Sigmoid colon (tissue), 7 donors: ENCODE results near the gene PCCB. TPM values are rescaled to one million over a fixed set of nuclear protein-coding genes. Genes with fewer than 3 reads are reported as not detected.
"Not testable (repeated sequence)": the region's sequence is repeated elsewhere in the genome, so short reads cannot be mapped to it uniquely, and the experiment has no call there.

Source experiments
- DNase-seq: peaks from one replicate; pipeline ENCODE4 v3.0.0-alpha.2; 2019
- H3K27ac ChIP-seq, 4 donors: fragments of 200-600 bp; sonication (generic); one replicate each; pipeline ENCODE4 v1.5.1; 2016 to 2019; ENCODE audit warnings: mild to moderate bottlenecking in 1 of 4
- H3K27me3 ChIP-seq, 3 donors: fragments of 200-600 bp; sonication (generic); one replicate each; pipeline ENCODE4 v1.5.1; 2019; ENCODE audit warnings: mild to moderate bottlenecking in 1 of 3
- H3K36me3 ChIP-seq, 4 donors: fragments of 200-600 bp; sonication (generic); one replicate each; pipeline ENCODE4 v1.5.1; 2016 to 2019
- H3K4me1 ChIP-seq, 4 donors: fragments of 200-600 bp; sonication (generic); one replicate each; pipeline ENCODE4 v1.5.1; 2017 to 2019
- H3K4me3 ChIP-seq, 4 donors: fragments of 200-600 bp; sonication (generic); one replicate each; pipeline ENCODE4 v1.5.1; 2017 to 2019; ENCODE audit warnings: mild to moderate bottlenecking in 2 of 4, moderate library complexity in 1 of 4
- H3K9me3 ChIP-seq, 4 donors: fragments of 200-600 bp in 3 of 4; sonication (generic) in 3 of 4; one replicate each; pipeline versions ENCODE4 v1.5.1 to v1.6.1; 2013 to 2019
- CTCF ChIP-seq, 4 experiments: fragments of 450-650 bp in 3 of 4; fragments of 200-600 bp in 1 of 4; IDR thresholded peaks; one replicate each; pipeline ENCODE4 v1.5.1; 2016 to 2019; ENCODE audit warnings: antibody characterized with exemption in 4 of 4, mild to moderate bottlenecking in 3 of 4, moderate library complexity in 2 of 4
- EP300 ChIP-seq, 4 donors: sonication (generic); formaldehyde crosslinking; IDR thresholded peaks; one replicate each; pipeline ENCODE4 v1.6.1; 2017; ENCODE audit warnings: antibody characterized with exemption in 4 of 4
- POLR2A ChIP-seq, 2 donors: fragments of 450-650 bp; IDR thresholded peaks; one replicate each; pipeline ENCODE4 v1.6.1; 2016; ENCODE audit warnings: antibody characterized with exemption in 2 of 2, mild to moderate bottlenecking in 2 of 2, moderate library complexity in 2 of 2
- POLR2AphosphoS5 ChIP-seq, 4 donors: sonication (generic); formaldehyde crosslinking; IDR thresholded peaks; one replicate each; pipeline ENCODE4 v1.6.1; 2017; ENCODE audit warnings: antibody characterized with exemption in 4 of 4
- WGBS, 2 donors: extraction: QIAGEN DNeasy Blood & Tissue Kit; methylation state at CpG; one replicate each; pipeline ENCODE4 v1.1.7; 2013; 5-methylcytosine and 5-hydroxymethylcytosine counted together
- intact Hi-C: fragments of 100-400 bp; cut with DNase I; formaldehyde crosslinking; loops from one replicate; pipeline ENCODE4 v1.15.1; 2023
- polyA plus RNA-seq, 3 donors: library from polyadenylated mRNA; stranded (reverse); fragments of 200-250 nt; gene quantifications; one replicate each; pipeline ENCODE4 v1.2.3, GENCODE V29; 2013
- total RNA-seq, 4 donors: library from RNA; depleted of rRNA; stranded (reverse); fragments of >200 nt; gene quantifications; one replicate each; pipeline ENCODE4 v1.1.0, GENCODE V29; 2016
- donor health status: healthy with polysubstance abuse.
- donor health status: Bipolar disorder and iron deficiency.
- donor health status: healthy.

PCCB gene
- total and polyA plus RNA-seq, 7 donors: 24.8 to 64.3 (median 31.2) TPM

GRCh38 chr3:136351351-136351750 is 101.2 kb downstream of the PCCB start:
- H3K9me3 ChIP-seq: no peaks in the 10 kb centered on the region
- peaks cover 0 to 26% (median under 1%) of the 10 kb centered on the region in 4 donors for H3K36me3 ChIP-seq
- no peaks in the 10 kb centered on the region for H3K27me3 ChIP-seq
- TF ChIP-seq EP300 (IDR thresholded peaks at IDR 0.05) (no peak), POLR2A (IDR thresholded peaks at IDR 0.05) (no peak), POLR2AphosphoS5 (IDR thresholded peaks at IDR 0.05) (no peak), CTCF (IDR thresholded peaks at IDR 0.05) (no peak)
- H3K4me3 ChIP-seq: no peak overlapping the region
- H3K4me1 ChIP-seq: peaks cover 0 to 23% (median 16%) of the 10 kb centered on the region in 4 donors
- WGBS, 2 donors: 90 to 91% methylated on average over 1 of the region's 1 CpG
- H3K27ac ChIP-seq: peak overlapping the region in 3 of 4 donors; percentile 2 to 76 (median 64)
- no peak for DNase-seq
- intact Hi-C loops: no loop called here

- WGBS, 2 donors: 79 to 88% methylated on average over 3 of the region's 3 CpGs
- H3K9me3 ChIP-seq: no peaks in the 10 kb centered on the region
- intact Hi-C loops: no loop called here
- peaks cover 0 to 26% (median 3%) of the 10 kb centered on the region in 4 donors for H3K36me3 ChIP-seq
- H3K27ac ChIP-seq: peak overlapping the region in 2 of 4 donors; percentile 64 to 76
- peaks cover 0 to 23% (median 16%) of the 10 kb centered on the region in 4 donors for H3K4me1 ChIP-seq
- H3K27me3 ChIP-seq: no peaks in the 10 kb centered on the region
- no peak for DNase-seq
- no peak overlapping the region for H3K4me3 ChIP-seq
- no peak for TF ChIP-seq POLR2AphosphoS5 (IDR thresholded peaks at IDR 0.05)
- TF ChIP-seq EP300 (IDR thresholded peaks at IDR 0.05): no peak
Measured at GRCh38 chr3:136351905-136352304, 101.8 kb downstream of the PCCB start.

- DNase-seq: no peak
- Histone ChIP-seq H3K36me3 (peaks cover 0 to 27% (median 6%) of the 10 kb centered on the region in 4 donors), H3K9me3 (no peaks in the 10 kb centered on the region), H3K4me1 (peaks cover 0 to 23% (median 16%) of the 10 kb centered on the region in 4 donors), H3K27me3 (no peaks in the 10 kb centered on the region), H3K4me3 (no peak overlapping the region), H3K27ac (no peak overlapping the region)
- TF ChIP-seq CTCF (IDR thresholded peaks at IDR 0.05) (no peak), POLR2AphosphoS5 (IDR thresholded peaks at IDR 0.05) (no peak), POLR2A (IDR thresholded peaks at IDR 0.05) (no peak), EP300 (IDR thresholded peaks at IDR 0.05) (no peak)
- 55 to 60% methylated on average over 2 of the region's 2 CpGs for WGBS, 2 donors
- intact Hi-C loops: no loop called here
Measured at GRCh38 chr3:136353461-136353860, 103.3 kb downstream of the PCCB start.

GRCh38 chr3:136366289-136366688 is 116.1 kb downstream of the PCCB start:
- Histone ChIP-seq H3K36me3 (peaks cover 0 to 33% (median 2%) of the 10 kb centered on the region in 4 donors), H3K27me3 (no peaks in the 10 kb centered on the region), H3K9me3 (no peaks in the 10 kb centered on the region), H3K27ac (no peak overlapping the region), H3K4me1 (no peaks in the 10 kb centered on the region), H3K4me3 (no peak overlapping the region)
- intact Hi-C loops: no loop called here
- no peak for DNase-seq
- TF ChIP-seq POLR2A (IDR thresholded peaks at IDR 0.05) (no peak), CTCF (IDR thresholded peaks at IDR 0.05) (no peak), POLR2AphosphoS5 (IDR thresholded peaks at IDR 0.05) (no peak), EP300 (IDR thresholded peaks at IDR 0.05) (no peak)

GRCh38 chr3:136375800-136376199 is 125.7 kb downstream of the PCCB start:
- H3K36me3 ChIP-seq, H3K27me3 ChIP-seq, DNase-seq, H3K4me1 ChIP-seq, intact Hi-C loops, H3K27ac ChIP-seq, H3K4me3 ChIP-seq, H3K9me3 ChIP-seq: not testable (repeated sequence)
- WGBS, 2 donors: 98 to 99% methylated on average over 5 of the region's 5 CpGs

GRCh38 chr3:136377508-136377907 is 127.4 kb downstream of the PCCB start:
- Histone ChIP-seq H3K27ac (no peak overlapping the region), H3K4me1 (peaks cover 0 to 6% (median 0%) of the 10 kb centered on the region in 4 donors), H3K9me3 (no peaks in the 10 kb centered on the region), H3K4me3 (no peak overlapping the region), H3K36me3 (peaks cover 0 to 7% (median 3%) of the 10 kb centered on the region in 4 donors), H3K27me3 (no peaks in the 10 kb centered on the region)
- DNase-seq: no peak
- no peak for TF ChIP-seq POLR2AphosphoS5 (IDR thresholded peaks at IDR 0.05)
- TF ChIP-seq EP300 (IDR thresholded peaks at IDR 0.05): no peak
- TF ChIP-seq POLR2A (IDR thresholded peaks at IDR 0.05): no peak
- TF ChIP-seq CTCF (IDR thresholded peaks at IDR 0.05): no peak
- WGBS, 2 donors: 87 to 92% methylated on average over 2 of the region's 2 CpGs
- intact Hi-C loops: no loop called here
